Fibroblast of mammary gland (primary cell): Measurements from ENCODE around the gene SAA2.
"Not testable (repeated sequence)": the region's sequence is repeated elsewhere in the genome, so short reads cannot be mapped to it uniquely, and the experiment has no call there.

ENCODE experiments used
- DNase-seq: peaks from one replicate; pipeline ENCODE4 v3.0.0-alpha.2; 2010; ENCODE audit warnings: low read depth
- H3K4me3 ChIP-seq: 2 replicates; pipeline ENCODE4 v1.5.1; 2011; ENCODE audit warnings: low read depth, mild to moderate bottlenecking, low read length, moderate library complexity; ENCODE audit not compliant: control insufficient read depth
- CTCF ChIP-seq: conservative IDR thresholded peaks from 2 replicates; pipeline ENCODE4 v1.5.1; 2011; ENCODE audit warnings: low read depth, low read length, inconsistent platforms; ENCODE audit not compliant: control insufficient read depth, insufficient read depth

The SAA2 gene

GRCh38 chr11:18209058-18209457 lies 39.4 kb downstream of the SAA2 start:
- TF ChIP-seq CTCF, result no peak

GRCh38 chr11:18204771-18205170 lies 43.7 kb downstream of the SAA2 start:
- TF ChIP-seq CTCF, result no peak
- DNase-seq, result no peak
- no peak overlapping the region for H3K4me3 ChIP-seq

More at GRCh38 chr11:18209058-18209457, 39.4 kb downstream of the SAA2 start:
- no peak for DNase-seq
- H3K4me3 ChIP-seq, result no peak overlapping the region

- no peak for TF ChIP-seq CTCF
- no peak overlapping the region for H3K4me3 ChIP-seq
- DNase-seq, result no peak
These were observed 44.2 kb downstream of the SAA2 start for GRCh38 chr11:18204220-18204619.

- DNase-seq, result peak; percentile 21
- peak; percentile 57 for TF ChIP-seq CTCF
- no peak overlapping the region for H3K4me3 ChIP-seq
These were observed 44.7 kb downstream of the SAA2 start for GRCh38 chr11:18203723-18204122.

- H3K4me3 ChIP-seq, DNase-seq: not testable (repeated sequence)
These were observed 50.7 kb downstream of the SAA2 start for GRCh38 chr11:18197738-18198137.

- no peak for TF ChIP-seq CTCF
- no peak overlapping the region for H3K4me3 ChIP-seq
- no peak for DNase-seq
These were observed 51.9 kb downstream of the SAA2 start for GRCh38 chr11:18196532-18196931.
